Astrocyte (in vitro differentiated cells and primary cell): Measurements from ENCODE around the gene PDC. TPM values are rescaled to one million over a fixed set of nuclear protein-coding genes. Genes with fewer than 3 reads are reported as not detected.
A peak's percentile ranks its signal among the peaks of the same experiment; 100 is the strongest.

Experiments used
- DNase-seq: peaks from one replicate; pipeline ENCODE4 v3.0.0-alpha.2; 2010; ENCODE audit warnings: low read depth
- FAIRE-seq: peaks from 2 replicates; lab custom pipeline; 2011; peaks lifted over from hg19 to GRCh38; lab: Jason Lieb, UNC
- H2AFZ ChIP-seq: 2 replicates; pipeline ENCODE4 v1.6.0; 2012; ENCODE audit warnings: low read depth, low read length, inconsistent platforms
- H3K27ac ChIP-seq: 2 replicates; pipeline ENCODE4 v1.5.1; 2011; ENCODE audit warnings: low read depth, low read length, inconsistent platforms
- H3K27me3 ChIP-seq: 2 replicates; pipeline ENCODE4 v1.6.0; 2011; ENCODE audit warnings: low read length, inconsistent platforms; ENCODE audit not compliant: insufficient read depth
- H3K36me3 ChIP-seq: 2 replicates; pipeline ENCODE4 v1.5.1; 2011; ENCODE audit warnings: low read length, inconsistent platforms; ENCODE audit not compliant: insufficient read depth
- H3K4me1 ChIP-seq: 2 replicates; pipeline ENCODE4 v1.5.1; 2011; ENCODE audit warnings: low read length, inconsistent platforms; ENCODE audit not compliant: insufficient read depth
- H3K4me2 ChIP-seq: 2 replicates; pipeline ENCODE4 v1.6.0; 2012; ENCODE audit warnings: low read length, inconsistent platforms
- H3K4me3 ChIP-seq: 2 replicates; pipeline ENCODE4 v1.5.1; 2011; ENCODE audit warnings: low read depth, mild to moderate bottlenecking, low read length, inconsistent platforms; ENCODE audit not compliant: insufficient read depth
- H3K79me2 ChIP-seq: 2 replicates; pipeline ENCODE4 v1.6.0; 2012; ENCODE audit warnings: mild to moderate bottlenecking, low read length, inconsistent platforms; ENCODE audit not compliant: insufficient read depth
- H3K9ac ChIP-seq: 2 replicates; pipeline ENCODE4 v1.6.0; 2012; ENCODE audit warnings: mild to moderate bottlenecking, low read length, inconsistent platforms
- H3K9me3 ChIP-seq: 2 replicates; pipeline ENCODE4 v1.5.1; 2012; ENCODE audit warnings: low read depth, mild to moderate bottlenecking, low read length, inconsistent platforms; ENCODE audit not compliant: insufficient read depth
- H4K20me1 ChIP-seq: 2 replicates; pipeline ENCODE4 v1.6.0; 2012; ENCODE audit warnings: low read length, inconsistent platforms; ENCODE audit not compliant: insufficient read depth
- H3K27ac Mint-ChIP-seq: one replicate; pipeline ENCODE4 v1.8.0; 2021; ENCODE audit warnings: mild to moderate bottlenecking, mixed read lengths; ENCODE audit not compliant: unreplicated experiment
- H3K27me3 Mint-ChIP-seq: one replicate; pipeline ENCODE4 v1.8.0; 2021; ENCODE audit warnings: low read depth, mixed read lengths; ENCODE audit not compliant: unreplicated experiment
- H3K36me3 Mint-ChIP-seq: one replicate; pipeline ENCODE4 v1.8.0; 2021; ENCODE audit warnings: low read depth, mixed read lengths; ENCODE audit not compliant: unreplicated experiment
- H3K4me1 Mint-ChIP-seq: one replicate; pipeline ENCODE4 v1.8.0; 2021; ENCODE audit warnings: low read depth, mixed read lengths; ENCODE audit not compliant: unreplicated experiment
- H3K4me3 Mint-ChIP-seq: one replicate; pipeline ENCODE4 v1.8.0; 2021; ENCODE audit warnings: mild to moderate bottlenecking, moderate library complexity, mixed read lengths; ENCODE audit not compliant: unreplicated experiment
- H3K9me3 Mint-ChIP-seq: one replicate; pipeline ENCODE4 v1.8.0; 2021; ENCODE audit warnings: mild to moderate bottlenecking, mixed read lengths; ENCODE audit not compliant: unreplicated experiment
- EZH2 ChIP-seq: IDR thresholded peaks from 2 replicates; pipeline ENCODE4 v1.6.1; 2012; ENCODE audit warnings: mild to moderate bottlenecking, low read length, inconsistent platforms; ENCODE audit not compliant: insufficient read depth
- total RNA-seq: library from RNA; stranded (reverse); gene quantifications from 2 replicates; pipeline ENCODE4 v1.2.1, GENCODE V29; 2021
- TF ChIP-seq, protein P1 (sequence below): IDR thresholded peaks from 2 replicates; pipeline ENCODE4 v1.5.1; 2011; ENCODE audit warnings: low read depth, mild to moderate bottlenecking, inconsistent platforms, low read length, moderate library complexity; ENCODE audit not compliant: insufficient read depth

The PDC gene
- total RNA-seq, 1 donor from 2014 or later = not detected

DNA sequence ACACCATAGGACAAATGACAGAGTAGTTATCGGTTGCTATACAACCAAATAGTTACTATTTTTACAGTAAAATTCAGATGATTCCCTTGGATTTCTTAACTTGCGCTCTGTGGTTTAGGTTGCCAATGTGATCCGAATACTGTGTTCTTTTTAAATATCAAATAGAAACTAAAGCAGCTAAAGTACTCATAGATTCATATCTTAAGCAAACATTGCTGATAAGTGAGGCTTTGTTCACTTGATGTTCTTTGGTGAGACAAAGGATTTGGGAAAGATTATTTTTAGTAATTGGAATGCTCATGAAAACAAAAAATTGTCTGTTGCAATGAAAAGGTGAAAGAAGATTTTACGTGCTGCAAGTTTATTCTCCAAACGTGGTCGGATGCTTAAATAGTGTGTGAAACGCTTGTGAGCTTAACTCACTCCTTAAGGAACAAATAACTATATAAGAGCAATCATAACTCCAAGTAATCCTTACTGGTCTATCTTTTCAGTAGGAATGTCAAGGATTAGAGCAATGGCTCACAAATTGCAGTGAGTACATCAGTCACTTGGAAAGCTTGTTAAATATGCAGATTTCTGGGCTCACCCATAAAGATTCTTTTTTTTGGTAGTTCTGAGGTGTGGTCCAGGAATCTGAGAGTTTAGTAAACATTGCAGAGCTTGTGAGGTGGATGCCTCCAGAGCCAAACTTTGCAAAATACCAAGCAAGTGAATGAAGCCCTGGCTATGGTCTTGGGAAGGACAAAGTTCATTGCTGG is 31.8 kb upstream of the PDC start:
- Mint-ChIP-seq H3K4me1 (peaks cover 11% of the 10 kb centered on the region), H3K4me3 (no peak overlapping the region), H3K27ac (no peak overlapping the region), H3K36me3 (no peaks in the 10 kb centered on the region), H3K9me3 (peaks cover 2% of the 10 kb centered on the region), H3K27me3 (no peaks in the 10 kb centered on the region)
- no peaks in the 10 kb centered on the region for H3K27me3 ChIP-seq
- H3K27ac ChIP-seq = peak overlapping the region; percentile 43
- no peak for TF ChIP-seq EZH2
- TF ChIP-seq, protein P1, sequence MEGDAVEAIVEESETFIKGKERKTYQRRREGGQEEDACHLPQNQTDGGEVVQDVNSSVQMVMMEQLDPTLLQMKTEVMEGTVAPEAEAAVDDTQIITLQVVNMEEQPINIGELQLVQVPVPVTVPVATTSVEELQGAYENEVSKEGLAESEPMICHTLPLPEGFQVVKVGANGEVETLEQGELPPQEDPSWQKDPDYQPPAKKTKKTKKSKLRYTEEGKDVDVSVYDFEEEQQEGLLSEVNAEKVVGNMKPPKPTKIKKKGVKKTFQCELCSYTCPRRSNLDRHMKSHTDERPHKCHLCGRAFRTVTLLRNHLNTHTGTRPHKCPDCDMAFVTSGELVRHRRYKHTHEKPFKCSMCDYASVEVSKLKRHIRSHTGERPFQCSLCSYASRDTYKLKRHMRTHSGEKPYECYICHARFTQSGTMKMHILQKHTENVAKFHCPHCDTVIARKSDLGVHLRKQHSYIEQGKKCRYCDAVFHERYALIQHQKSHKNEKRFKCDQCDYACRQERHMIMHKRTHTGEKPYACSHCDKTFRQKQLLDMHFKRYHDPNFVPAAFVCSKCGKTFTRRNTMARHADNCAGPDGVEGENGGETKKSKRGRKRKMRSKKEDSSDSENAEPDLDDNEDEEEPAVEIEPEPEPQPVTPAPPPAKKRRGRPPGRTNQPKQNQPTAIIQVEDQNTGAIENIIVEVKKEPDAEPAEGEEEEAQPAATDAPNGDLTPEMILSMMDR = no peak
- no peak overlapping the region for H2AFZ ChIP-seq
- FAIRE-seq (peak; percentile 37), DNase-seq (peak; percentile 52)
- no peak overlapping the region for H3K4me3 ChIP-seq
- no peaks in the 10 kb centered on the region for H3K9me3 ChIP-seq
- no peaks in the 10 kb centered on the region for H4K20me1 ChIP-seq
- peak overlapping the region; percentile 45 for H3K4me2 ChIP-seq
- peak overlapping the region; percentile 40 for H3K9ac ChIP-seq
- H3K79me2 ChIP-seq = no peaks in the 10 kb centered on the region
- H3K36me3 ChIP-seq = no peaks in the 10 kb centered on the region
- peaks cover 7% of the 10 kb centered on the region for H3K4me1 ChIP-seq

DNA sequence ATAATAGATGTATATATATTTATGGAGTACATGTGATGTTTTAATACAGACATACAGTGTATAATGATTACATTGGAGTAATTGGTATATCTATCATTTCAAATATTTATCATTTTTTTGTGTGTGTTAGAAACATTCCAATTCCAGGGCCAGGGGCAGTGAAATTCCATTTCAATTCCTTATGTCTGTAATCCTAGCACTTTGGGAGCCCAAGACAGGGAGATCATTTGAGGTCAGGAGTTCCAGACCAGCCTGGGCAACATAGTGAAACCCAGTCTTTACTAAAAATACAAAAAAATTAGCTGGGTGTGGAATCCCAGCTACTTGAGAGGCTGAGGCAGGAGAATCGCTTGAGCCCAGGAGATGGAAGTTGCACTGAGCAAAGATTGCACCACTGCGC is 30.4 kb upstream of the PDC start:
- H3K4me1 Mint-ChIP-seq = peaks cover 11% of the 10 kb centered on the region

More for the DNA sequence above, 30.4 kb upstream of the PDC start:
- H3K9me3 Mint-ChIP-seq = peaks cover 2% of the 10 kb centered on the region
- H4K20me1 ChIP-seq = no peaks in the 10 kb centered on the region
- H3K4me2 ChIP-seq = no peak overlapping the region
- H3K27ac ChIP-seq = no peak overlapping the region
- no peak for DNase-seq
- H3K4me3 ChIP-seq = no peak overlapping the region
- H3K4me3 Mint-ChIP-seq = no peak overlapping the region
- no peaks in the 10 kb centered on the region for H3K36me3 ChIP-seq
- H3K27me3 ChIP-seq = no peaks in the 10 kb centered on the region
- FAIRE-seq = no peak
- no peak overlapping the region for H2AFZ ChIP-seq
- TF ChIP-seq, protein P1 = no peak
- no peak for TF ChIP-seq EZH2
- no peak overlapping the region for H3K9ac ChIP-seq
- no peaks in the 10 kb centered on the region for H3K79me2 ChIP-seq
- H3K27me3 Mint-ChIP-seq = no peaks in the 10 kb centered on the region
- H3K36me3 Mint-ChIP-seq = no peaks in the 10 kb centered on the region
- no peak overlapping the region for H3K27ac Mint-ChIP-seq
- peaks cover 7% of the 10 kb centered on the region for H3K4me1 ChIP-seq
- H3K9me3 ChIP-seq = no peaks in the 10 kb centered on the region
